GM20431 (cell line): ENCODE data around the gene NEMP2.
"Not testable (repeated sequence)": the region's sequence is repeated elsewhere in the genome, so short reads cannot be mapped to it uniquely, and the experiment has no call there.

ENCODE experiments used
- in situ Hi-C: fragments of 300-500 bp; cut with MseI, MboI; formaldehyde crosslinking; loops from one replicate; pipeline ENCODE4 v1.15.0; 2020; ENCODE audit warnings: low sequenced_read_pairs; ENCODE audit not compliant: unreplicated experiment

Gene NEMP2

DNA sequence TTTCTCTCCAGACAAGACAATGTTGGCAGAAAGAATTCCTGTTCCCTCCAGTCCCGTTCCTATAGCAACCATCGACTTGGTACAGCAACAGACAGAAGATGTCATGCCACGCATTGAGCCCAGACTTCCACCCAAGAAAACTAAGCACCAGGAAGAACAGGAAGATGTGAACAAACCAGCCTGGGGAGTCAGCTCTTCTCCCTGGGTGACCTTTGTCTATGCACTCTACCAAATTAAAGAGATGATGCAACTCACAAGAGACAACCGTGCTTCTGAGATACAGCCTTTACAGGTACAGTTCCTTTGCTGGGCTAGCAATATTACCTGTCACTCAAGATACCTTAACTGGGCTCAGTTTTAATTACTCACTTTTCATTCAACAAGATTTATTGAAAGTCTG is 37.1 kb downstream of the NEMP2 start:
- in situ Hi-C loops = no loop called here

DNA sequence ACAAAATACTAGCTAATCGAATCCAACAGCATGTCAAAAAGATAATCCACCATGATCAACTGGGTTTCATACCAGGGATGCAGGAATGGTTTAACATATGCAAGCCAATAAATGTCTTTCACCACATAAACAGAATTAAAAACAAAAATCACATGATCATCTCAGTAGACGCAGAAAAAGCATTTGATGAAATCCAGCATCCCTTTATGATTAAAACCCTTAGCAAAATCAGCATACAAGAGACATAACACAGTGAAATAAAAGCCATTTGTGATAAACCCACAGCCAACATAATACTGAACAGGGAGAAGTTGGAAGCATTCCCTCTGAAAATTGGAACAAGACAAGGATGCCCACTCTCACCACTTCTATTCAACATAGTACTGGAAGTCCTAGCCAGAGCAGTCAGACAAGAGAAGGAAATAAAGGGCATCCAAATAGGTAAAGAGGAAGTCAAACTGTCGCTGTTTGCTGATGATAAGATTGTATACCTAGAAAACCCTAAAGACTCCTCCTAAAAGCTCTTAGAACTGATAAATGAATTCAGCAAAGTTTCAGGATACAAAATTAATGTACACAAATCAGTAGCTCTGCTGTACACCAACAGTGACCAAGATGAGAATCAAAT is 39.8 kb downstream of the NEMP2 start:
- in situ Hi-C loops = not testable (repeated sequence)

DNA sequence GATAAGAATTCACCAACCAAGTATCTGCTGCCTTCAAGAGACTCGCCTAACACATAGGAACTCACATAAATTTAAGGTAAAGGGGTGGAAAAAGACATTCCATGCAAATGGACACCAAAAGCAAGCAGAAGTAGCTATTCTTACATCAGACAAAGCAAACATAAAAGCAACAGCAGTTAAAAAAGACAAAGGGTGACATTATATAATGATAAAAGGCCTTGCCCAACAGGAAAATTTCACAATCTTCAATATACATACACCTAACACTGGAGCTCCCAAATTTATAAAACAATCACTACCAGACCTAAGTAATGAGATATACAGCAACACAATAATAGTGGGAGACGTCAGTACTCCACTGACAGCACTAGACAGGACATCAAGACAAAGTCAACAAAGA is 41.4 kb downstream of the NEMP2 start:
- in situ Hi-C loops = no loop called here

DNA sequence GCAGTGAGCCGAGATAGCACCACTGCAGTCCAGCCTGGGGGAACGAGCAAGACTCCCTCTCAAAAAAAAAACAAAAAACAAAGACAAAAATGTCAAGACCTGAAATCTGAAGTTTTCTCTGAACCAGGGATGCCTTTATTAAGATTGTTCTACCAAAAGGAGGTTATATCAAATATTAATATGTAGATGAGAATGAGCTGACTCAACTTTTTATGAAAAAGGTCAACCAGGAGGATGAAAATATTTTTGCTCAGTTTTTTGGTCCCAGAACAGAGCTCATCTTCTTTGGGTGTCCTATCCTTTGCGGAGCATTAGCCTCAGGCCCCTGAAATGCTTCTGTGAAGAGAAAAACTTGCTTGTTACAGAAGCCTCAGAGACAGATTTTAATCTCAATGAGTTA is 44.0 kb downstream of the NEMP2 start:
- in situ Hi-C loops = no loop called here

DNA sequence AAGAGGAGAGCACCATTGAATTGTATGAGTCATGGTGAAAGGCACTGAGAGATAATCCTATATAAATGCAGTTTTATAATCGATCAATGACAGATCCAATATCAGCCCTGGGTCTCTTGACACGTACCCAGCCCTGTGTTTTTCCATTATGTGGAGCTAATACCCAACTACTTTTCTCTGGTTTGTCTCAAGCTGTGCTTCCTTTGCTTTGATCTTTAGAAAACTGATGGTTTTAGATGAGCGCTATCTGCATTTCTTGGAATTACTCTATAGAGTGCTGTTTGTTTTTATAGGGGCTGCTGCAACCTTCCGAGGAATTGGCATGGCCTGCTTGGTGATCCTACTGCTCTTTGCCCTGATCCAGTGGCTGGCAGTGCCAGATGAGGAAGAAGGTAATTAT is 45.0 kb downstream of the NEMP2 start:
- in situ Hi-C loops = no loop called here

DNA sequence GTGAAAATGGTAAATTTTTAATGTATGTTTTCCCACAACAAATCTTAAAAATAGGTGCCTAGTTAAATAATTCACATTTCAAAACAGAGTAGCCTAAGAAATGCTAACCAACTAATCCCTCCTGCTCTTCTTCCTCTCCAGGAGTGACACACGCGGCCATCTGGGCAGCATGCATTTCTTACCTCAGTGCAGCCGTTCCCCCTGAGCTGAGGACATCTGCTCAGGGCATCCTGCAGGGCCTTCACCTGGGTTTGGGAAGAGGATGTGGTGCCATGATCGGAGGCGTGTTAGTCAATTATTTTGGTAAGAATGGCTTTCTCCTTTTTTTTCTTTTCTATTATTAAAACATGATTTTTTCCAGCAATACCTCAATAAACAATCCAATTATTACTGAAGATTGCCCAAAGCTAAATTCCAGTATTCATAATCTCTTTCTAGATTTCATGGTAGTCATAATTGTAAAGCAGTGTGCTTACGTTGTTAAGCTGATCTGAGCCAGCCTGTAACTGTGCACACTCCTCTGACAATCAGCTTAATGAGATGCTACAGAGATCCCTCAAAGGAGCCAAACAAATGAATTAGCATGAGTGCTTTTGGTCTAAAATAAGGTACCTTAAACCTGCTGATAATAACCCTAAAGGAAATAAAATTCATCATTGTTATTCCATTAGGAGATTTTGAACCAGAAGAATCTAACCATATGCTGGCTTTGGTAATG is 45.8 kb downstream of the NEMP2 start:
- in situ Hi-C loops = no loop called here

DNA sequence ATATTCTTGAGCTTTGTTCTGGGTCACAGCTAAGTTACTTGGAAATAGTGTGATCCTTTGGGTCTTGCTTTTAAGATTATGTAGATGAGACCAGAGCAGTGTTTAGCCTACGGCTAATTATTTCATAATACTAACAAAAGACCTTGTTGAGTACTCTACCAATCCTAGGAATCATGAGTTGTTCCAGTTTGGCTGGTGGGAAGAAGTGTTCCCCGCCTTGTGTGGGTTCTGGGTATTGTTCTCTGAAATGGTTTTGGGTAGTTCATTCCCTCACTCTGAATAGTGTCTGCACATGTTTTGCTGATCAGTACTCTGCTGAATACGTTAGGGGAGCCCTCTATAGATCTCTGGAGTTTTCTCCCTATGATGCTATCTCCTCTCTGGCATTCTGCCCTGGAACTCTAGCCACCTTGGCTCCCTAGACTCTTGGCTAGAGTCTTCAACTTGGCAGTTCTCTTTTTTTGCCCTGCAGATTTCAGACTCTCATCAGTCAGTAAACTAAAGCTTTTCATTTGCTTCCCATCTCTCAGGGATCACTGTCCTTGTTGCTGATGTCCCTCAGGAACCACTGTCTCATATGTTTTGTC is 48.4 kb downstream of the NEMP2 start:
- in situ Hi-C loops = no loop called here

DNA sequence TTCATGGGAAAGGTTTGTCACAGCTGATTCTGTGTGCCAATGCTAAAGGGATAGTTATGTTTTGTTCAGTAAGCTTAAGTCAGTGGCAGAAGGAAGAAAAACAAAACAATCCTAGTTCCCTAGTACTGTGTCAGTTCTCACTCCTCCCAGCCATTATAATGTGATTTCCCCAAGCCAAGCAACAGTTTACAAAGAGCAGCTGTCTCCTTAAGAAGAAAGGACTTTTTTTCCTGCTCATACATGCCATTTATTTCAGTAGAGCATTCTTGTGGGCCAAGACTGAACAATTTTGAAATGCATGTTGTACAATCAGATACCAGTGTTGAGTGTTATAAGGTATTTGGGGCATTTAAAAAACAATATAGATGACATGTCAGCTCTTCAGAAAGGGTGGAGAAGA is 52.1 kb downstream of the NEMP2 start:
- in situ Hi-C loops = no loop called here

DNA sequence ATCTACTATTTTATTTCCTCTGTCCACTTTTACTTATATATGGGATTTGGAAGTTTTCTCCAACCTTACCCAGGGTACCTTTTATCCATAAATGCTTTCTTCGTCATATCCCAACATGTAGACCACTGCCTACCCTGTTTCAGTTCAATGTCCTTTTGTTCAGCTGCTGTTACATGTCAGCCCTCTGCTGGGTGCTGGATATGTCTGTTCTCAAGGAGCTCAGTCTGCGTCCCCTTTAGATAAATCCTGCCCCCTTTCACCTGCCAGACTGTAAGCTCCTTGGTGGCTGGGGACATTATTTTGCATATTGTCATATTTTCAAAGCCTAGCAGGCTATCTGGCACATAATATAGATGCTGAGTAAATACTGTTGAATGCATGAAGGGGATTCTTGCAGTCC is 53.2 kb downstream of the NEMP2 start:
- in situ Hi-C loops = no loop called here

DNA sequence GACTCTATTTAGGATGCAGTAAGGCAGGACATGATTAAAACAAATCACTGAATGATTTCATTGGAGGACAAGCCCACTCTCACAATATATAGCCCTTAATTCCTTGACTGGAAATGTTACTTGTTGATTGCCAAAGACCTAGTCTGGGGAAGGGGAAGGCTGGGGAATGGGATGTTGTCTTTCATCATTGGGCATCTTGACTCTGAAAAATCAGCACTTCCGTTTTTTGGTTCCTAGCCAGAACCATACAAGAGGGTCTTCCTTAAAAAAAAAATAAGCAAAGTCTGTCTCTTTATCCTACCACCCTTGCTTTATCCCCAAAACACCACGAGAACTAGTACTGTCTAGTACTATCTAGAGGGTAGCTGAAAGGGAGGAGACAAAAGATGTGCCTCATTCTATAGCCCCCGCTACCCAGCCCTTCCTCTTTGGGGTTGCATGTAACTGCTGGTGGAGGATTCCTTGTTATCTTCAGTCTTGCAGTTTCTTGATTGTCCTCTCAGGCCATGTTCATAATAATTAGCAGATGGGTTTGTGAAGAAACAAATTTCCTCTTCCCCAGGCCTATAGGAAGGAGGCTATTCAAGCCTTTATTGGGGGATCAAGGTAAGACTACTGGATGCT is 55.8 kb downstream of the NEMP2 start:
- in situ Hi-C loops = no loop called here

DNA sequence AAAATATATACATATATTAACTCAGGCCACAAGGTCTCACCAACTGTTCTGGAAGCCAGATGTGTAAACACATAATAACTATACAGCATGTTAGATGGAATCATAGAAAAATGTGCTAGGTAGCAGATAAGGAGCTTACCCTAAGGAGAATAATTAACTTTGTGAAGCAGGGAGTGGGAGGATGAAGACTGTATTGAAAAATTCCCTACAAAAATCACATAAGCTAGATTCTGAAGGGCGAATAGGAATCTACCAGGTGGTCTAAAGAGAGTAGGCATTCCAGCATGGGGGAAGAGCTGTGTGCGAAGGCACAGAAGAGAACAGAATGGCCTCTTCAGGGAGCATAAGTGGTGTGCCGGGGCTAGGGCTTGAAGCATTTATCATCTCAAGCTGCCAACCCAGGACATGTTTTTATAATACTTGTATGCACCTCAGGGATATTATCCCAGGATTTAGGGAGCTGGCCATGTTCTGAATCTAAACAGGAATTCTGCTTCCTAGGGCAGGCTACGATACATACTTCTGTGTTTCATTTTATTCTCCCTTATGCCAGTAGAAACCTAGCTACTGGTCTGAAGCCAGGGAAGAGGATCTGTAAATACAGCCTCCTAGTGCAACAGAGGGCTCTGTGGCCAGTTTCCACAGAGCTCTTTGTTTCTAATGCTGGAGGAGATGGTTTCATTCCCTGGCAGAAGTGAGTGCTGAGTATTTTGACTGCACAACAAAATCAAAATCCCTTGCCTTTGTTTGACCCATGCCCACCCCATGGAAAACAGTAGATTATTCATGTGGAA is 56.7 kb downstream of the NEMP2 start:
- in situ Hi-C loops = no loop called here

DNA sequence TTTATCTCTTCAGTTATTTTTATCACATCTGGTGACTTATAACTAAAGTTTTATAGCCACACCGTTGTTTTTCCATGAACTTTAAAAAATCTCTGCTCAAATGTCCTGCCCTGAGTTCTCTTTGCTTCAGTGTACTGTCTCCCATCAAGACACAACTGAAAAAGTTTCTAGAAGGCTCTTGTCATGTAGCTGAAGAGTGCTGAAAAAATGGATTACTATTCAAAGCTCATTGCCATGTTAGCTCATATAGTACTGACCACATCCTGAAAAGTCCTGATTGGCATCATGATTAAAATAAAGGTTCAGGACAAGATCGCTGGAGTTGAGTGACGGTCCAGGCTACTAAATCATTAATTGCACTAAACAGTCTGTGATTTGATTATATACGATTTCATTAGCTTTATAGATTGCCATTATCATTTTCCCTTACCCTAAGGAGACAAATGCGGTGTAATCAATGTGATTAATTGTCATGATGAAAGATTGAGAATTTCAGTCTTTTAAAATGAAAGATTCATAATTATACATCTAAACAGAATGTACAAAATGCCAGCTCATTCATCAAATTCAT is 64.2 kb downstream of the NEMP2 start:
- in situ Hi-C loops = no loop called here

DNA sequence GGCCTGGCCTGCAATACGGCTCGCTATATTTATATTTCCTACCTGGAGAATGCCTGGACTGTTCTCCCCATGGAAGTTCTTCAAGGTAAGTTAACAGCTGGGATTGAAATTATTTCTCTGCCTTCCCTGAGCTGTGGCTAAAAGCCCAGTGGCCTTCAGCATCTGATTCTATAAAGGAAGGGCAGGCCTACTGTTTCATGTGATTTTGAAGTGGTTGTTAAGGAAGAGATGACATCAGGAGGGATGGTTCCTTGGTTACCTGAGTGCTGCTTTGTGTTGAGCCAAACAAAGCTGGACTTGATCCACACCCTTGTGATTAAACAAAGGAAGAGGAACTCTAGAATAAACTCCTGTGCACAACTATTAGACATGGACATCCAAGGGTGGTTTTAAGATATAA is 64.8 kb downstream of the NEMP2 start:
- in situ Hi-C loops = no loop called here

DNA sequence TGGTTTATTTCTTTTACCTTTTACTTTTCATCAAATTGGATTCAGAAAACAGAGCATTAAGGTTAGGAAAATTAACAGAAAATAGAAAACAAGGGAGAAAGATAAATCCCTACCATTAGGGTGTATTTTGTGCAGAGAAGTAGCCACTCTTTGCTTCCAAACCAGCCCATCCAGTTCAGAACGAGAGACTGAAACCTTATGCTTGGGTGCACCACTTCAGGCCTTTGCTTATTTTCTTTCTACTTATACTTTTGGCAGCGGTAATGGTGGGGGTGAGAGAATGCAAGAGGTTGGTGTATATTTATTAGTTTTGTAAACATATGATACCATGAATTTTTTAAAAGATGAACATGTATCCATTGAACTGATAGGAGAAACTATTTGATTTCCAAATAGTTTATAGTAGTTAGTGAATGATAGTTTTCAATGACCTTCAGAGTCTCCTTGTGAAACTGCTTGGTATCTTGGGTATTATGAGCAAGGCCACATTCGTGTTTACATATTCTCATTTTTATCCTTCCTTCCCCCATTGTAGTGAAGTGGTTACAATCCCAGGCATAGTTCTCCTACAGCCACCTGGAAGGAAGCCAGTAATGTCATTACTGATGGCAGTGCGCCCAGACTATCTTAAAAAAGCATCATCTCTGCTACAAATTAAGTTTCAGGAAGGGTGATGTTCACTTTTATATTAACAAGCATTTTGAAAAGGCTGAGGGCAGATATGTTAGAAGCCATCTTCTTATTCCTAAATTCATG is 65.5 kb downstream of the NEMP2 start:
- in situ Hi-C loops = no loop called here

DNA sequence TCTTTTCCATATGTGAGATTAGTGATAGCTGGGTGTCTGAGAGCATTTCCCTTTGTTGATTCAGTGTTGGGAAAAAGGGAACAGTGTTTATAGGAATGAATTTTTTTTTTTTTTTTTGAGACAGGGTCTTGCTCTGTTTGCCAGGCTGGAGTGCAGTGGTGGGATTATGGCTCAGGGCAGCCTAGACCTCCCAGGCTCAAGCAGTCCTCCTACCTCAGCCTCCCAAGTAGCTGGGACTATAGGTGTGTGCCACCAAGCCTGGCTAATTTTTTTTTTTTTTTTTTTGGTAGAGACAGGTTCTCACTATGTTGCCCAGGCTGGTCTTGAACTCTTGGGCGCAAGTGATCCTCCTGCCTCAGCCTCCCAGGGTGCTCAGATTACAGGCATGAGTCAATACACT is 66.2 kb downstream of the NEMP2 start:
- in situ Hi-C loops = not testable (repeated sequence)

DNA sequence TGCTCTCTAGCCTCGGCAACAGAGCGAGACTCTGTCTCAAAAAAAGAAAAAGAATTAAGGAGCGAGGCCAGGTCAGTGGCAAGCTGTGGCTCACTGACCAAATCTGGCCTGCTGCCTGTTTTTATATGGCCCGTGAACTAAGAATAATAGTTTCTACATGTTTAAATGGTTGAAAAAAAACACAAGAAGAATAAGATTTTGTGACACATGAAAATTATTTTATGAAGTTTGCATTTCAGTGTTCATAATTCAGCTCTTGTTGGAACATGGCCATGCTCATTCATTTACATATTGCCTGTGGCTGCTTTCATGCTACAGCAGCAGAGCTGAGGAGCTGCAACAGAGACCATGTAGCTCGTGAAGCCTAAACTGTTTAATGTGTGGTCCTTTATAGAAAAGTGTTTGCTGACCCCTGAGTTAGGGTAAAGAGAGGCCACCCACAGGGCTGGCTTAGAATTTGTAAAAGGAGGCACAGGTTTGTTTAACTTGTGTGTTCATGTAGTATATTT is 66.9 kb downstream of the NEMP2 start:
- in situ Hi-C loops = no loop called here

DNA sequence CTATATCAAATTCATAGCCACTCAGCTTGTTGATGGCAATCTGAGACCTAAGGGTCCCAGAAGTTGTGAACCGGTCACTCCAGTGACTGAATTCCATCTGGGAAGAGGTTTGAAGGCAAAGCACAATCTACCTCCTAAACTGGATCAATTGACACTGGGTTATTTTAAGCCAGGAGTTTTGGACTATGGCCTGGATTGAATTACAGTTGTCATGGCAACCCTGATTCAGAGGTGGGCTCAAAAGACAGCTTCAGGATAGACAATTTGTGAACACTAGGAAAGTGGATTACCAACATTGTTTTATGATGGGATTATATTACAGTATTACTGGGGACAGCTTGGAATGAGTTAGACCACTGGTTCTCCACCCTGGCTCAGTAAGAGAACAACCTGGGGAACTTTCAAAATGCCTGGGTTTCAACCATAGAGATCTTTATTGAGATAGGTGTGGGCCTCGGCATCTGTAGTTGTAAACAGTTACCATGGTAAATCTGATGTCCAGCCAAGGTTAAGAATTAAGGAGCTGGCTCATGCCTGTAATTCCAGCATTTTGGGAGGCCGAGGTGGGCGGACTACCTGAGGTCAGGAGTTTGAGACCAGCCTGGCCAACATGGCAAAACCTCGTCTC is 67.6 kb downstream of the NEMP2 start:
- in situ Hi-C loops = no loop called here

DNA sequence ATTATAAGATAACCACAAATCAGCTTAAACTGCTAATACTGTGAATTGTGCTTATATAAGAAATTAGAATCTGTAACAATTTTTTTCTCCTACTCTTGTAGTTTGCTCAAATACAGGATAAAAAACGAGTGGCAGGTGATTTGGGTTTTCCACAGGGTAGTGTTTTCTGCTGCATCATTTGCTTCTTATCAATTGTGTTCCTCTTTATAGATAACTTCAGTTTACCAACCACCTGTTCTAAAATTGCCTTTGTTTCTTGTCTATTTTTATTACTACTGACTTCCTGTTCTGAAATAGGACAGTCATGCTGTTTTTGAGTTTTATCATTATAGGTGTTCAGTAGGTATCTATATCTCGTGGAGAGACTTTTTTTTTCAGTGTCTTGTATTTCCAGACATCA is 69.5 kb downstream of the NEMP2 start:
- in situ Hi-C loops = no loop called here

DNA sequence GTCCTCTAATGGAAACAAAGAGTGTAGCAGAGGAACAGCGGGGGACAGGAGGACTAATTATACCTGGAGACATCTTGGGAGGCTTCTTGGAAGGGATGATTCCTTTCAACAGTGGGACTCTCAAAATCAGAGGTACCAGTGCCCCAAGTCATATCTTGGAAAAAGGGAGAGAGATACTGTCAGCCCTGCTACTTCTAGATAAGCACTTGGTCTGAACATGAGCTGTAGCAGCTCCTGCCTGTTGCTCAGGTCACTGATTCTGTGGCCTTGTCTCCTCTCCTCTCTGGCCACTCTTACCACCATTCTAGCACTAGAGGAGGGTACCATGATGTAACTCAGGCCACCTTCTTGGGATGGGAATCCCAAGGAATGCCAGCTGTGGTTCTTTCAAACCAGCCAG is 71.9 kb downstream of the NEMP2 start:
- in situ Hi-C loops = no loop called here
